ENCODE data around the gene FALEC.

- no peak for TF ChIP-seq CTCF (conservative IDR thresholded peaks at IDR 0.05; ENCODE audit: low read depth, low read length)
- no peak for TF ChIP-seq EZH2 (IDR thresholded peaks at IDR 0.05; ENCODE audit: borderline replicate concordance, low read depth, low read length, poor library complexity, severe bottlenecking)
These were observed 632 bp upstream of the FALEC start for GRCh38 chr1:150514913-150515327.
